Cardiac muscle cell (in vitro differentiated cells and primary cell): Measurements from ENCODE around the gene ACTL7A. TPM values are rescaled to one million over a fixed set of nuclear protein-coding genes. Genes with fewer than 3 reads are reported as not detected.

Source experiments
- DNase-seq, 2 donors: peaks; one replicate each; pipeline versions ENCODE4 v3.0.0 to v3.0.0-alpha.2; 2010 to 2017; ENCODE audit warnings: low read depth in 1 of 2, low spot score in 1 of 2
- H3K27ac ChIP-seq: fragments of 200-600 bp; sonication (generic); 2 replicates; pipeline ENCODE4 v1.5.1; 2016
- H3K27me3 ChIP-seq: fragments of 200-600 bp; sonication (generic); 2 replicates; pipeline ENCODE4 v1.6.0; 2016; ENCODE audit warnings: control low read depth
- H3K36me3 ChIP-seq: fragments of 200-600 bp; sonication (generic); 2 replicates; pipeline ENCODE4 v1.5.1; 2016; ENCODE audit warnings: control low read depth
- H3K4me1 ChIP-seq: fragments of 200-600 bp; sonication (generic); 2 replicates; pipeline ENCODE4 v1.8.1; 2017; ENCODE audit warnings: low read depth, mild to moderate bottlenecking, mixed run types
- H3K4me3 ChIP-seq: fragments of 200-600 bp; sonication (generic); 2 replicates; pipeline ENCODE4 v1.5.1; 2016; ENCODE audit warnings: mild to moderate bottlenecking
- H3K9me3 ChIP-seq: fragments of 200-600 bp; sonication (generic); 2 replicates; pipeline ENCODE4 v1.5.1; 2017; ENCODE audit warnings: low read depth, mild to moderate bottlenecking, control low read depth
- CTCF ChIP-seq: IDR thresholded peaks from 2 replicates; pipeline ENCODE4 v1.5.1; 2012; ENCODE audit warnings: low read depth, mild to moderate bottlenecking, low read length
- polyA plus RNA-seq: library from polyadenylated mRNA; unstranded; fragments of >200 nt; fragmentation: Nextera tagmentation; extraction: Ambion mirVana; gene quantifications from 2 replicates; pipeline ENCODE4 v1.2.1, GENCODE V29; 2016
- total RNA-seq: library from RNA; depleted of rRNA; stranded (reverse); fragments of >200 nt; gene quantifications from 2 replicates; pipeline ENCODE4 v1.2.3, GENCODE V29; 2016

ACTL7A gene
- total and polyA plus RNA-seq, 2 experiments from 2014 or later, result not detected

- no peak for TF ChIP-seq CTCF
- H3K4me3 ChIP-seq, result no peak overlapping the region
- H3K27ac ChIP-seq, result no peak overlapping the region
- no peaks in the 10 kb centered on the region for H3K9me3 ChIP-seq
- no peak for DNase-seq
- peaks cover 7% of the 10 kb centered on the region for H3K4me1 ChIP-seq
- no peaks in the 10 kb centered on the region for H3K36me3 ChIP-seq
- H3K27me3 ChIP-seq, result no peaks in the 10 kb centered on the region
Observed at GRCh38 chr9:108855529-108855886, 6.6 kb upstream of the ACTL7A start.

GRCh38 chr9:108855888-108856287, 6.2 kb upstream of the ACTL7A start, which contains the start of gene ACTL7B:
ACTL7B (minus strand) TSS chr9:108855986; CDS start chr9:108855930, 56 bp downstream.
- H3K27me3 ChIP-seq, result no peaks in the 10 kb centered on the region
- no peak for TF ChIP-seq CTCF
- peaks cover 7% of the 10 kb centered on the region for H3K4me1 ChIP-seq
- DNase-seq, result no peak
- no peak within 1 kb of the TSS for H3K4me3 ChIP-seq
- H3K9me3 ChIP-seq, result no peaks in the 10 kb centered on the region
- H3K36me3 ChIP-seq, result no peaks in the 10 kb centered on the region
- H3K27ac ChIP-seq, result no peak within 1 kb of the TSS

- Histone ChIP-seq H3K9me3 (no peaks in the 10 kb centered on the region), H3K4me3 (no peak overlapping the region), H3K4me1 (no peaks in the 10 kb centered on the region), H3K27me3 (no peaks in the 10 kb centered on the region), H3K27ac (no peak overlapping the region), H3K36me3 (no peaks in the 10 kb centered on the region)
- no peak for DNase-seq
- TF ChIP-seq CTCF, result no peak
Observed at GRCh38 chr9:108857572-108857971, 4.5 kb upstream of the ACTL7A start.

- no peaks in the 10 kb centered on the region for H3K4me1 ChIP-seq
- H3K9me3 ChIP-seq, result no peaks in the 10 kb centered on the region
- no peaks in the 10 kb centered on the region for H3K27me3 ChIP-seq
- H3K4me3 ChIP-seq, result no peak overlapping the region
- DNase-seq, result no peak
- H3K27ac ChIP-seq, result no peak overlapping the region
- no peaks in the 10 kb centered on the region for H3K36me3 ChIP-seq
- TF ChIP-seq CTCF, result no peak
Observed at GRCh38 chr9:108859459-108860114, 2.5 kb upstream of the ACTL7A start.

- H3K27me3 ChIP-seq, result no peaks in the 10 kb centered on the region
- no peak overlapping the region for H3K27ac ChIP-seq
- TF ChIP-seq CTCF, result no peak
- H3K9me3 ChIP-seq, result no peaks in the 10 kb centered on the region
- DNase-seq, result peak in 1 of 2 donors; percentile 18
- H3K4me1 ChIP-seq, result no peaks in the 10 kb centered on the region
- no peaks in the 10 kb centered on the region for H3K36me3 ChIP-seq
- H3K4me3 ChIP-seq, result no peak overlapping the region
Observed at GRCh38 chr9:108860354-108860753, 1.7 kb upstream of the ACTL7A start.
